ENCODE measurements around the gene GHDC. TPM values are rescaled to one million over a fixed set of nuclear protein-coding genes. Genes with fewer than 3 reads are reported as not detected.
A peak's percentile ranks its signal among the peaks of the same experiment; 100 is the strongest.

Gene GHDC
- total and polyA plus RNA-seq, 2 of the 13 experiments (the other 11 are each of a cell fraction or from before 2014, with no cell fraction given), result 15.4 to 22.5 TPM

DNA sequence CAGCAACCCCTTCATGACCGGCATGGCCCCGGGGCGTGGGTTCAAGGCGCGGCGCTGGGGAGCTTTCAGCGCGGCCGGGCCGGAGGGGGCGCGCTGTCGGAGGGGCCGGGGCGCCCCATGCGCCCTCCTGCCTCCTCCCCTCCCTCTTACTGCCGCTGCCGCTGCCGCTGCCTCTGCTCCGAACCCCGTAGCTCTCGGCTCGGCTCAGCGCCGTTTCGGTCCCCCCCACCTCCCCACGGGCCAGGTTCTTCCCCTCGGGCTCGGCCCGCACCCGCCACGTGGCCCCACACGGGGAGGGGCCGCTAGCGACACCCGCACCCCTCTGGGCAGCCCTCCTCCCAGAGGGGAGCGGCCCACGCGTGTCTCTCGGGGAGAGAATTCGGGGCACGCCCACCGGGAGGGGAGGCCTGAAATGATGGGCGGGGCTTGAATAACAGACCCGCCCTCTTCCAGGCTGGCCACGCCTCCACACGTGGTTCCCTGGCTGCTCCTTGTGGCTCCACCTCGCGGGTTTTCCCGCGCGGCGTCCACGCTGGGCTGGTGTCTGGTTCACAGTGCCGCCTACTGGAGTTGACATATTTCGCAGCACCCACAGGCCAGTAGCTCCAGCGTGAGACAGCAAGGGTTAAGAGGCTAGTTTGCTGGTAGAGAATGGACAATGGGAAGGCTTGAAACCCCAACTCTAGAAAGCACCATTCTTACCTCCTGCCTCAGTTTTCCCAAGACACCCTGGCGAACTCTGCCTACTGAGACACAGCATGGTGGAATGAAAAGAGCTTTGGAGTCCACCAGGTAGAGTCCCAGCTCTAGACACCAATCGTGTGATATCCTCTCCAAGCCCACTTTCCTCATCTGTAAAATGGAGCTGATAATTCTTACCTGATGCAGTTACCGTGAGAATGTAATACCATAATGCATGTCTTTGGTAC, 13.1 kb downstream of the GHDC start, which contains the start of gene KCNH4 (continued):
- TF ChIP-seq, protein P1, sequence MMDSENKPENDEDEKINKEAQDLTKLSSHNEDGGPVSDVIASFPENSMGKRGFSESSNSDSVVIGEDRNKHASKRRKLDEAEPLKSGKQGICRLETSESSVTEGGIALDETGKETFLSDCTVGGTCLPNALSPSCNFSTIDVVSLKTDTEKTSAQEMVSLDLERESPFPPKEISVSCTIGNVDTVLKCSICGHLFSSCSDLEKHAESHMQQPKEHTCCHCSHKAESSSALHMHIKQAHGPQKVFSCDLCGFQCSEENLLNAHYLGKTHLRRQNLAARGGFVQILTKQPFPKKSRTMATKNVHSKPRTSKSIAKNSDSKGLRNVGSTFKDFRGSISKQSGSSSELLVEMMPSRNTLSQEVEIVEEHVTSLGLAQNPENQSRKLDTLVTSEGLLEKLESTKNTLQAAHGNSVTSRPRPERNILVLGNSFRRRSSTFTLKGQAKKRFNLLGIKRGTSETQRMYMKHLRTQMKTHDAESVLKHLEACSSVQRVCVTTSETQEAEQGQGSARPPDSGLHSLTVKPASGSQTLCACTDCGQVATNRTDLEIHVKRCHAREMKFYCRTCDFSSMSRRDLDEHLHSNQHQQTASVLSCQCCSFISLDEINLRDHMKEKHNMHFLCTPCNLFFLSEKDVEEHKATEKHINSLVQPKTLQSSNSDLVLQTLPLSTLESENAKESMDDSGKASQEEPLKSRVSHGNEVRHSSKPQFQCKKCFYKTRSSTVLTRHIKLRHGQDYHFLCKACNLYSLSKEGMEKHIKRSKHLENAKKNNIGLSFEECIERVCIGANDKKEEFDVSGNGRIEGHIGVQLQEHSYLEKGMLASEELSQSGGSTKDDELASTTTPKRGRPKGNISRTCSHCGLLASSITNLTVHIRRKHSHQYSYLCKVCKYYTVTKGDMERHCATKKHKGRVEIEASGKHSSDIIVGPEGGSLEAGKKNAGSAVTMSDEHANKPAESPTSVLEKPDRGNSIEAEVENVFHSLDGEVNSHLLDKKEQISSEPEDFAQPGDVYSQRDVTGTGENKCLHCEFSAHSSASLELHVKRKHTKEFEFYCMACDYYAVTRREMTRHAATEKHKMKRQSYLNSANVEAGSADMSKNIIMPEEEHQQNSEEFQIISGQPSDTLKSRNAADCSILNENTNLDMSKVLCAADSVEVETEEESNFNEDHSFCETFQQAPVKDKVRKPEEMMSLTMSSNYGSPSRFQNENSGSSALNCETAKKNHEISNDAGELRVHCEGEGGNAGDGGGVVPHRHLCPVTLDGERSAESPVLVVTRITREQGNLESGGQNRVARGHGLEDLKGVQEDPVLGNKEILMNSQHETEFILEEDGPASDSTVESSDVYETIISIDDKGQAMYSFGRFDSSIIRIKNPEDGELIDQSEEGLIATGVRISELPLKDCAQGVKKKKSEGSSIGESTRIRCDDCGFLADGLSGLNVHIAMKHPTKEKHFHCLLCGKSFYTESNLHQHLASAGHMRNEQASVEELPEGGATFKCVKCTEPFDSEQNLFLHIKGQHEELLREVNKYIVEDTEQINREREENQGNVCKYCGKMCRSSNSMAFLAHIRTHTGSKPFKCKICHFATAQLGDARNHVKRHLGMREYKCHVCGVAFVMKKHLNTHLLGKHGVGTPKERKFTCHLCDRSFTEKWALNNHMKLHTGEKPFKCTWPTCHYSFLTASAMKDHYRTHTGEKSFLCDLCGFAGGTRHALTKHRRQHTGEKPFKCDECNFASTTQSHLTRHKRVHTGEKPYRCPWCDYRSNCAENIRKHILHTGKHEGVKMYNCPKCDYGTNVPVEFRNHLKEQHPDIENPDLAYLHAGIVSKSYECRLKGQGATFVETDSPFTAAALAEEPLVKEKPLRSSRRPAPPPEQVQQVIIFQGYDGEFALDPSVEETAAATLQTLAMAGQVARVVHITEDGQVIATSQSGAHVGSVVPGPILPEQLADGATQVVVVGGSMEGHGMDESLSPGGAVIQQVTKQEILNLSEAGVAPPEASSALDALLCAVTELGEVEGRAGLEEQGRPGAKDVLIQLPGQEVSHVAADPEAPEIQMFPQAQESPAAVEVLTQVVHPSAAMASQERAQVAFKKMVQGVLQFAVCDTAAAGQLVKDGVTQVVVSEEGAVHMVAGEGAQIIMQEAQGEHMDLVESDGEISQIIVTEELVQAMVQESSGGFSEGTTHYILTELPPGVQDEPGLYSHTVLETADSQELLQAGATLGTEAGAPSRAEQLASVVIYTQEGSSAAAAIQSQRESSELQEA (CRISPR knock-in tag; IDR thresholded peaks at IDR 0.05; ENCODE audit: not compliant biosample characterization), result no peak
- peak; percentile 59; the same call in 1 of the 2 replicates for TF ChIP-seq ZMYM2 (CRISPR knock-in tag; IDR thresholded peaks at IDR 0.05)
- TF ChIP-seq, protein P2, sequence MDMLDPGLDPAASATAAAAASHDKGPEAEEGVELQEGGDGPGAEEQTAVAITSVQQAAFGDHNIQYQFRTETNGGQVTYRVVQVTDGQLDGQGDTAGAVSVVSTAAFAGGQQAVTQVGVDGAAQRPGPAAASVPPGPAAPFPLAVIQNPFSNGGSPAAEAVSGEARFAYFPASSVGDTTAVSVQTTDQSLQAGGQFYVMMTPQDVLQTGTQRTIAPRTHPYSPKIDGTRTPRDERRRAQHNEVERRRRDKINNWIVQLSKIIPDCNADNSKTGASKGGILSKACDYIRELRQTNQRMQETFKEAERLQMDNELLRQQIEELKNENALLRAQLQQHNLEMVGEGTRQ (IDR thresholded peaks at IDR 0.05; ENCODE audit: low read depth, low read length), result peak; percentile 24; the same call in 1 of the 2 replicates
- TF ChIP-seq, protein P2 (CRISPR knock-in tag; IDR thresholded peaks at IDR 0.05; ENCODE audit: borderline replicate concordance), result peak; percentile 31; the same call in 1 of the 2 replicates
- TF ChIP-seq SMC3 (IDR thresholded peaks at IDR 0.05; ENCODE audit: low read length), result no peak
- TF ChIP-seq, protein P3, sequence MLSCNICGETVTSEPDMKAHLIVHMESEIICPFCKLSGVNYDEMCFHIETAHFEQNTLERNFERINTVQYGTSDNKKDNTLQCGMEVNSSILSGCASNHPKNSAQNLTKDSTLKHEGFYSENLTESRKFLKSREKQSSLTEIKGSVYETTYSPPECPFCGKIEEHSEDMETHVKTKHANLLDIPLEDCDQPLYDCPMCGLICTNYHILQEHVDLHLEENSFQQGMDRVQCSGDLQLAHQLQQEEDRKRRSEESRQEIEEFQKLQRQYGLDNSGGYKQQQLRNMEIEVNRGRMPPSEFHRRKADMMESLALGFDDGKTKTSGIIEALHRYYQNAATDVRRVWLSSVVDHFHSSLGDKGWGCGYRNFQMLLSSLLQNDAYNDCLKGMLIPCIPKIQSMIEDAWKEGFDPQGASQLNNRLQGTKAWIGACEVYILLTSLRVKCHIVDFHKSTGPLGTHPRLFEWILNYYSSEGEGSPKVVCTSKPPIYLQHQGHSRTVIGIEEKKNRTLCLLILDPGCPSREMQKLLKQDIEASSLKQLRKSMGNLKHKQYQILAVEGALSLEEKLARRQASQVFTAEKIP (CRISPR knock-in tag; IDR thresholded peaks at IDR 0.05; ENCODE audit: borderline replicate concordance), result no peak
- no peak for TF ChIP-seq FOXK1 (CRISPR knock-in tag; IDR thresholded peaks at IDR 0.05; ENCODE audit: borderline replicate concordance, low read depth)
- no peak for TF ChIP-seq RELA (CRISPR knock-in tag; IDR thresholded peaks at IDR 0.05)
- TF ChIP-seq MTF2 (CRISPR knock-in tag; IDR thresholded peaks at IDR 0.05; ENCODE audit: borderline replicate concordance), result no peak; the same call in 1 of the 2 replicates
- no peak for TF ChIP-seq MAFK (conservative IDR thresholded peaks at IDR 0.05 in 1 of 2, IDR thresholded peaks at IDR 0.05 in 1 of 2; ENCODE audit: low read length in 2 of 2)
- no peak for TF ChIP-seq HNRNPL (IDR thresholded peaks at IDR 0.05; ENCODE audit: low read depth, low read length)
- TF ChIP-seq, protein P4, sequence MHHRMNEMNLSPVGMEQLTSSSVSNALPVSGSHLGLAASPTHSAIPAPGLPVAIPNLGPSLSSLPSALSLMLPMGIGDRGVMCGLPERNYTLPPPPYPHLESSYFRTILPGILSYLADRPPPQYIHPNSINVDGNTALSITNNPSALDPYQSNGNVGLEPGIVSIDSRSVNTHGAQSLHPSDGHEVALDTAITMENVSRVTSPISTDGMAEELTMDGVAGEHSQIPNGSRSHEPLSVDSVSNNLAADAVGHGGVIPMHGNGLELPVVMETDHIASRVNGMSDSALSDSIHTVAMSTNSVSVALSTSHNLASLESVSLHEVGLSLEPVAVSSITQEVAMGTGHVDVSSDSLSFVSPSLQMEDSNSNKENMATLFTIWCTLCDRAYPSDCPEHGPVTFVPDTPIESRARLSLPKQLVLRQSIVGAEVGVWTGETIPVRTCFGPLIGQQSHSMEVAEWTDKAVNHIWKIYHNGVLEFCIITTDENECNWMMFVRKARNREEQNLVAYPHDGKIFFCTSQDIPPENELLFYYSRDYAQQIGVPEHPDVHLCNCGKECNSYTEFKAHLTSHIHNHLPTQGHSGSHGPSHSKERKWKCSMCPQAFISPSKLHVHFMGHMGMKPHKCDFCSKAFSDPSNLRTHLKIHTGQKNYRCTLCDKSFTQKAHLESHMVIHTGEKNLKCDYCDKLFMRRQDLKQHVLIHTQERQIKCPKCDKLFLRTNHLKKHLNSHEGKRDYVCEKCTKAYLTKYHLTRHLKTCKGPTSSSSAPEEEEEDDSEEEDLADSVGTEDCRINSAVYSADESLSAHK (CRISPR knock-in tag; IDR thresholded peaks at IDR 0.05; ENCODE audit: borderline replicate concordance), result no peak
